SK-N-SH (cell line): ENCODE results near the gene OSBPL6. TPM values are rescaled to one million over a fixed set of nuclear protein-coding genes. Genes with fewer than 3 reads are reported as not detected.

Experiments
- CTCF ChIA-PET: fragments of 300-600, 350-600 bp; formaldehyde crosslinking; extraction: SDS; loops from one replicate; lab custom pipeline; 2021; lab: Yijun Ruan, JAX
- POLR2A ChIA-PET: fragments of 350-600 bp; sonication (Branson Sonifier 250); formaldehyde crosslinking; extraction: SDS; loops from one replicate; lab custom pipeline; 2020; ENCODE audit warnings: antibody characterized with exemption, inconsistent platforms; lab: Yijun Ruan, JAX
- DNase-seq: peaks from one replicate; pipeline ENCODE4 v3.0.0; 2012
- H2AFZ ChIP-seq: fragments of 200-600 bp; sonication (generic); 2 replicates; pipeline ENCODE4 v1.8.1; 2016; ENCODE audit warnings: antibody characterized with exemption, mild to moderate bottlenecking, low read depth
- H3F3A ChIP-seq: fragments of 200-600 bp; sonication (generic); replicated peaks from 2 replicates; pipeline ENCODE3; 2016; ENCODE audit warnings: antibody characterized with exemption, mild to moderate bottlenecking; ENCODE audit not compliant: insufficient read depth
- H3K27ac ChIP-seq, 2 experiments: fragments of 200-500 bp in 1 of 2; fragments of 200-600 bp in 1 of 2; sonication (Bioruptor generic) in 1 of 2; sonication (generic), shearing (Covaris generic) in 1 of 2; 2 replicates each; pipeline versions ENCODE4 v1.5.1 to v1.6.1; 2014 to 2016; ENCODE audit warnings: low read depth in 2 of 2, inconsistent platforms in 1 of 2, low read length in 1 of 2, mild to moderate bottlenecking in 1 of 2, mixed read lengths in 1 of 2
- H3K27me3 ChIP-seq: fragments of 200-600 bp; sonication (generic), shearing (Covaris generic); 2 replicates; pipeline ENCODE4 v1.6.1; 2016; ENCODE audit warnings: mixed run types; ENCODE audit not compliant: insufficient read depth
- H3K36me3 ChIP-seq, 2 experiments: fragments of 200-500 bp in 1 of 2; fragments of 200-600 bp in 1 of 2; sonication (Bioruptor generic) in 1 of 2; sonication (generic) in 1 of 2; replicated peaks in 1 of 2; 2 replicates each; pipeline versions ENCODE3 to v1.5.1; 2014 to 2016; ENCODE audit warnings: low read length in 1 of 2, mild to moderate bottlenecking in 1 of 2; ENCODE audit not compliant: insufficient read depth in 2 of 2, control insufficient read depth in 1 of 2
- H3K4me1 ChIP-seq, 2 experiments: fragments of 200-500 bp in 1 of 2; fragments of 200-600 bp in 1 of 2; sonication (Bioruptor generic) in 1 of 2; sonication (generic), shearing (Covaris generic) in 1 of 2; 2 replicates each; pipeline versions ENCODE4 v1.5.1 to v1.6.1; 2014 to 2016; ENCODE audit warnings: low read depth in 1 of 2, low read length in 1 of 2, mixed run types in 1 of 2; ENCODE audit not compliant: insufficient read depth in 2 of 2, control insufficient read depth in 1 of 2
- H3K4me2 ChIP-seq: fragments of 200-600 bp; sonication (generic), shearing (Covaris generic); 2 replicates; pipeline ENCODE4 v1.6.1; 2017; ENCODE audit warnings: mixed run types
- H3K4me3 ChIP-seq, 2 experiments: fragments of 200-500 bp in 1 of 2; fragments of 200-600 bp in 1 of 2; sonication (Bioruptor generic) in 1 of 2; sonication (generic), shearing (Covaris generic) in 1 of 2; 2 replicates each; pipeline versions ENCODE4 v1.5.1 to v1.8.1; 2014 to 2016; ENCODE audit warnings: low read depth in 2 of 2, inconsistent platforms in 1 of 2, low read length in 1 of 2, mild to moderate bottlenecking in 1 of 2, mixed read lengths in 1 of 2, moderate library complexity in 1 of 2
- H3K79me2 ChIP-seq: fragments of 200-600 bp; sonication (generic); 2 replicates; pipeline ENCODE4 v1.8.1; 2017; ENCODE audit warnings: mild to moderate bottlenecking; ENCODE audit not compliant: insufficient read depth
- H3K9ac ChIP-seq: fragments of 200-600 bp; sonication (generic); 2 replicates; pipeline ENCODE4 v1.6.1; 2017; ENCODE audit warnings: mixed run types
- H3K9me2 ChIP-seq: fragments of 200-600 bp; sonication (generic); 2 replicates; pipeline ENCODE4 v1.6.1; 2017; ENCODE audit warnings: mixed run types
- H3K9me3 ChIP-seq: fragments of 200-600 bp; sonication (generic); 2 replicates; pipeline ENCODE4 v1.6.1; 2017; ENCODE audit warnings: mixed run types, mild to moderate bottlenecking, moderate library complexity
- H4K20me1 ChIP-seq: fragments of 200-600 bp; sonication (generic); 2 replicates; pipeline ENCODE4 v1.6.1; 2017; ENCODE audit warnings: mild to moderate bottlenecking, mixed run types; ENCODE audit not compliant: insufficient read depth
- CTCF ChIP-seq: fragments of 200-600 bp; sonication (generic); IDR thresholded peaks from 2 replicates; pipeline ENCODE4 v1.6.1; 2017; ENCODE audit warnings: antibody characterized with exemption, mild to moderate bottlenecking, moderate library complexity
- EZH2phosphoT487 ChIP-seq: fragments of 200-600 bp; sonication (generic); IDR thresholded peaks from 2 replicates; pipeline ENCODE4 v1.6.1; 2017; ENCODE audit warnings: low read depth, mixed run types, mild to moderate bottlenecking, antibody characterized with exemption, moderate library complexity, borderline replicate concordance
- FOSL2 ChIP-seq: IDR thresholded peaks from 2 replicates; pipeline ENCODE4 v1.4.0; 2012; ENCODE audit warnings: low read depth, mild to moderate bottlenecking, moderate library complexity, borderline replicate concordance
- FOXJ3 ChIP-seq: sonication (generic); formaldehyde crosslinking; IDR thresholded peaks from 2 replicates; pipeline ENCODE4 v1.5.1; 2020; ENCODE audit warnings: mild to moderate bottlenecking, missing genetic modification reagents
- GABPA ChIP-seq: IDR thresholded peaks from 2 replicates; pipeline ENCODE4 v1.4.0; 2012; ENCODE audit warnings: low read depth, mild to moderate bottlenecking
- JUND ChIP-seq: IDR thresholded peaks from 2 replicates; pipeline ENCODE4 v1.4.0; 2012
- MEF2A ChIP-seq: IDR thresholded peaks from 2 replicates; pipeline ENCODE4 v1.4.0; 2012; ENCODE audit warnings: low read depth, borderline replicate concordance
- NFIC ChIP-seq: IDR thresholded peaks from 2 replicates; pipeline ENCODE4 v1.4.0; 2012; ENCODE audit warnings: borderline replicate concordance
- NRF1 ChIP-seq: IDR thresholded peaks from 2 replicates; pipeline ENCODE4 v1.6.1; 2012; ENCODE audit warnings: low read depth, mild to moderate bottlenecking, low read length
- POLR2AphosphoS5 ChIP-seq: IDR thresholded peaks from 2 replicates; pipeline ENCODE4 v1.6.1; 2012; ENCODE audit warnings: low read depth, low read length
- RFX5 ChIP-seq: IDR thresholded peaks from 2 replicates; pipeline ENCODE4 v1.6.1; 2012; ENCODE audit warnings: mild to moderate bottlenecking, improper control_type of control experiment, low read length
- RXRA ChIP-seq: IDR thresholded peaks from 2 replicates; pipeline ENCODE4 v1.4.0; 2012; ENCODE audit warnings: low read depth, mild to moderate bottlenecking, borderline replicate concordance
- SMC3 ChIP-seq: IDR thresholded peaks from 2 replicates; pipeline ENCODE4 v1.6.1; 2012; ENCODE audit warnings: low read depth, low read length, improper control_type of control experiment
- TAF1 ChIP-seq: IDR thresholded peaks from 2 replicates; pipeline ENCODE4 v1.6.1; 2012; ENCODE audit warnings: low read depth, mild to moderate bottlenecking, low read length, moderate library complexity, borderline replicate concordance
- TCF12 ChIP-seq: IDR thresholded peaks from 2 replicates; pipeline ENCODE4 v1.4.0; 2012
- TEAD4 ChIP-seq: IDR thresholded peaks from 2 replicates; pipeline ENCODE4 v1.4.0; 2012; ENCODE audit warnings: mild to moderate bottlenecking, borderline replicate concordance; ENCODE audit not compliant: insufficient read depth
- USF2 ChIP-seq: fragments of 150-350 bp; IDR thresholded peaks from 2 replicates; pipeline ENCODE4 v1.6.1; 2017; ENCODE audit warnings: antibody characterized with exemption, low read length, low read depth, borderline replicate concordance
- WGBS: methylation state at CpG from one replicate; pipeline ENCODE4 v1.1.6; 2017; ENCODE audit warnings: low lambda C conversion rate; 5-methylcytosine and 5-hydroxymethylcytosine counted together
- polyA plus RNA-seq, 3 experiments: library from polyadenylated mRNA; depleted of rRNA; stranded (reverse); fragments of >200 nt; gene quantifications; 2 replicates each; pipeline ENCODE4 v1.2.3, GENCODE V29; 2012
- TF ChIP-seq, protein P1 (sequence below): fragments of 150-350 bp; IDR thresholded peaks from 2 replicates; pipeline ENCODE4 v1.6.1; 2016; ENCODE audit warnings: mild to moderate bottlenecking, low read depth, low read length
- TF ChIP-seq, protein P2 (sequence below): IDR thresholded peaks from 2 replicates; pipeline ENCODE4 v1.4.0; 2012; ENCODE audit warnings: low read depth
- TF ChIP-seq, protein P3 (sequence below): IDR thresholded peaks from 2 replicates; pipeline ENCODE4 v1.4.0; 2012; ENCODE audit warnings: low read depth, borderline replicate concordance

Gene OSBPL6
- polyA plus RNA-seq, 1 of the 3 experiments (the other 2 are of a cell fraction): 2.7 TPM

GRCh38 chr2:178403671-178404306, 209.5 kb downstream of the OSBPL6 start:
- TF ChIP-seq NFIC (no peak), JUND (no peak), NRF1 (no peak), EZH2phosphoT487 (no peak), TEAD4 (no peak), TAF1 (no peak), FOXJ3 (CRISPR knock-in tag) (no peak), TCF12 (no peak)
- TF ChIP-seq, protein P1, sequence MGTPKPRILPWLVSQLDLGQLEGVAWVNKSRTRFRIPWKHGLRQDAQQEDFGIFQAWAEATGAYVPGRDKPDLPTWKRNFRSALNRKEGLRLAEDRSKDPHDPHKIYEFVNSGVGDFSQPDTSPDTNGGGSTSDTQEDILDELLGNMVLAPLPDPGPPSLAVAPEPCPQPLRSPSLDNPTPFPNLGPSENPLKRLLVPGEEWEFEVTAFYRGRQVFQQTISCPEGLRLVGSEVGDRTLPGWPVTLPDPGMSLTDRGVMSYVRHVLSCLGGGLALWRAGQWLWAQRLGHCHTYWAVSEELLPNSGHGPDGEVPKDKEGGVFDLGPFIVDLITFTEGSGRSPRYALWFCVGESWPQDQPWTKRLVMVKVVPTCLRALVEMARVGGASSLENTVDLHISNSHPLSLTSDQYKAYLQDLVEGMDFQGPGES: no peak
- TF ChIP-seq, protein P2, sequence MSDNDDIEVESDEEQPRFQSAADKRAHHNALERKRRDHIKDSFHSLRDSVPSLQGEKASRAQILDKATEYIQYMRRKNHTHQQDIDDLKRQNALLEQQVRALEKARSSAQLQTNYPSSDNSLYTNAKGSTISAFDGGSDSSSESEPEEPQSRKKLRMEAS: no peak
- no peaks in the 10 kb centered on the region for H4K20me1 ChIP-seq
- 0 out of 2 replicates have a peak overlapping the region, but pooled peaks have one; percentile 51 for H2AFZ ChIP-seq
- peaks cover 0 to 2% of the 10 kb centered on the region in 2 experiments; a peak in 1 of 4 replicates for H3K4me1 ChIP-seq
- POLR2A ChIA-PET: interaction anchor here (0.6 to 1.0 kb wide), 2 partner anchors 10 to 28 kb away, joined by 3 read pairs; no protein-coding TSS in a partner anchor
- no peak overlapping the region for H3K4me2 ChIP-seq
- H3K27ac ChIP-seq: no peak overlapping the region
- peaks cover 3% of the 10 kb centered on the region for H3F3A ChIP-seq
- H3K27me3 ChIP-seq: no peaks in the 10 kb centered on the region
- no peaks in the 10 kb centered on the region for H3K9me2 ChIP-seq
- CTCF ChIA-PET: interaction anchor here (3.3 to 14.9 kb wide), 2 partner anchors 9 to 13 kb away, joined by 9 to 199 read pairs; no protein-coding TSS in a partner anchor
- WGBS: 81% methylated on average over 3 of the region's 3 CpGs
- DNase-seq: no peak
- no peak overlapping the region for H3K9ac ChIP-seq
- H3K79me2 ChIP-seq: no peaks in the 10 kb centered on the region
- no peak overlapping the region for H3K4me3 ChIP-seq
- H3K36me3 ChIP-seq: no peaks in the 10 kb centered on the region
- no peaks in the 10 kb centered on the region for H3K9me3 ChIP-seq

DNA sequence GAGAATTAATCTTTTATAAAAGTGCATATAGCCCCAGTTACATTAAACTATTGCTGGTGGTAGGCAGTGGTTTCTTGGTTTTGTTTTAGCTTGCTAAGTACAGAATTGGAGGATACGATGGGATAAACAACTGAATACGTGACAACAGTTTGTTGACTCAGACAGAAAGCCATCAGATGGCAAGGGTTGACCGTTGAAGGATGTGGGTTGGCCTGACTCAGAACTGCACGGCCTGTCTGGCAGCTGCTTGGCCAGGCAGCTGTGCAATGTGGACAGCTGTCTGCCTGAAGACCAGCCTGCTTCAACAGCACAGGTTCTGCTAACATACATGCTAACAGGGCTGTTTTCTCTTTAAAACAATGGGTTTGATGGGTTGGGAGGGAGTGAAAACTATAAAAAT, 210.1 kb downstream of the OSBPL6 start:
- POLR2A ChIA-PET: interaction anchor here (0.6 to 1.0 kb wide), 2 partner anchors 10 to 29 kb away, joined by 3 read pairs; no protein-coding TSS in a partner anchor
- Histone ChIP-seq H3K79me2 (no peaks in the 10 kb centered on the region), H3K4me2 (no peak overlapping the region), H3K27me3 (no peaks in the 10 kb centered on the region), H2AFZ (0 out of 2 replicates have a peak overlapping the region, but pooled peaks have one; percentile 51), H3K4me1 (peaks cover 0 to 2% of the 10 kb centered on the region in 2 experiments; a peak in 1 of 4 replicates), H3K27ac (no peak overlapping the region), H3K9ac (no peak overlapping the region), H3K36me3 (no peaks in the 10 kb centered on the region), H3K4me3 (no peak overlapping the region), H4K20me1 (no peaks in the 10 kb centered on the region), H3K9me2 (no peaks in the 10 kb centered on the region), H3F3A (peaks cover 3% of the 10 kb centered on the region), H3K9me3 (no peaks in the 10 kb centered on the region)
- DNase-seq: no peak
- 49% methylated on average over 4 of the region's 4 CpGs for WGBS
- CTCF ChIA-PET: interaction anchor here (0.9 to 14.9 kb wide), 7 partner anchors 10 to 294 kb away, joined by 3 to 199 read pairs (median 3); partner anchors contain the start of gene RBM45
- no peak for TF ChIP-seq CTCF
- no peak for TF ChIP-seq MEF2A
- TF ChIP-seq, protein P1: no peak
- TF ChIP-seq FOSL2: no peak
- no peak for TF ChIP-seq NRF1
- TF ChIP-seq RFX5: no peak
- no peak for TF ChIP-seq RXRA
- TF ChIP-seq POLR2AphosphoS5: no peak
- no peak for TF ChIP-seq TCF12
- no peak for TF ChIP-seq GABPA
- TF ChIP-seq, protein P3, sequence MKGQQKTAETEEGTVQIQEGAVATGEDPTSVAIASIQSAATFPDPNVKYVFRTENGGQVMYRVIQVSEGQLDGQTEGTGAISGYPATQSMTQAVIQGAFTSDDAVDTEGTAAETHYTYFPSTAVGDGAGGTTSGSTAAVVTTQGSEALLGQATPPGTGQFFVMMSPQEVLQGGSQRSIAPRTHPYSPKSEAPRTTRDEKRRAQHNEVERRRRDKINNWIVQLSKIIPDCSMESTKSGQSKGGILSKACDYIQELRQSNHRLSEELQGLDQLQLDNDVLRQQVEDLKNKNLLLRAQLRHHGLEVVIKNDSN: no peak
- no peak for TF ChIP-seq TAF1
- no peak for TF ChIP-seq USF2
- no peak for TF ChIP-seq SMC3
- no peak for TF ChIP-seq JUND
